GM06990 (cell line): ENCODE measurements around the gene CUTC.

Experiments
- DNase-seq: peaks from one replicate; pipeline ENCODE4 v3.0.0-alpha.2; 2011; ENCODE audit not compliant: insufficient read length; ENCODE audit errors: extremely low read depth
- H3K27me3 ChIP-seq: replicated peaks from 2 replicates; pipeline ENCODE4 v1.6.0; 2011; ENCODE audit warnings: low read length; ENCODE audit not compliant: control insufficient read depth, insufficient read depth
- H3K36me3 ChIP-seq: 2 replicates; pipeline ENCODE4 v1.5.1; 2011; ENCODE audit warnings: low read length; ENCODE audit not compliant: control insufficient read depth, insufficient read depth
- H3K4me3 ChIP-seq: replicated peaks from 2 replicates; pipeline ENCODE4 v1.5.1; 2011; ENCODE audit warnings: low read depth, mild to moderate bottlenecking, control low read depth, low read length
- CTCF ChIP-seq: IDR thresholded peaks from 2 replicates; pipeline ENCODE4 v1.5.1; 2011; ENCODE audit warnings: low read length, control low read depth, mild to moderate bottlenecking, inconsistent platforms; ENCODE audit not compliant: insufficient read depth, poor library complexity, severe bottlenecking

Gene CUTC

GRCh38 chr10:99787311-99787710, 55.3 kb downstream of the CUTC start:
- TF ChIP-seq CTCF = no peak
- no peak for DNase-seq
- Histone ChIP-seq H3K36me3 (no peaks in the 10 kb centered on the region), H3K4me3 (no peak overlapping the region), H3K27me3 (no peaks in the 10 kb centered on the region)

DNA sequence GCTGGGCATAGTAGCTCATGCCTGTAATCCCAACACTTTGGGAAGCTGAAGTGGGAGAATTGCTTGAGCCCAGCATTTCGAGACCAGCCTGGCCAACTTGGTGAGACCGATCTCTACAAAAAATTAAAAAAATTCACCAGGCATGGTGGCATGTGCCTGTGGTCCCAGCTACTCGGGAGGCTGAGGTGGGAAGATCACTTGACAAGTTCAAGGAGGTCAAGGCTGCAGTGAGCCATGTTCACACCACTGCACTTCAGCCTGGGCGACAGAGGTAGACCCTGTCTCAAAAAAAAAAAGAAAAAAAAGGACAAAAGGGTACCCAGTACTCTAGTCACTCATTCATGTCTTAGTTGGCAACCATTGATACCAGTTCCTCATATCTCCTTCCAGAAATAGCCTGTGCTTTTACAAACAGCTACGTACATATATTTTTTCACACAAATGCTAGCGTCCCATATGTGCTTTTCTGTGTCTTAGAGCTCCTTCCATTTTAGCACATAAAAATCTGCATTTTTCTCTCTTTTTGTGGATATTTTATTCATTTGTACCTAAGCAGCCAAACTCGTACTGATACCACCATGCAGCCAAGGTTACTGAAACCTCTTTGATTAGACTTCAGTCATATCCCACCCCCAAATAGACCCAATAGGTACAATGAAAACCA, 55.9 kb downstream of the CUTC start:
- no peak for DNase-seq
- no peak for TF ChIP-seq CTCF
- H3K4me3 ChIP-seq = no peak overlapping the region
- H3K36me3 ChIP-seq = no peaks in the 10 kb centered on the region
- no peaks in the 10 kb centered on the region for H3K27me3 ChIP-seq

DNA sequence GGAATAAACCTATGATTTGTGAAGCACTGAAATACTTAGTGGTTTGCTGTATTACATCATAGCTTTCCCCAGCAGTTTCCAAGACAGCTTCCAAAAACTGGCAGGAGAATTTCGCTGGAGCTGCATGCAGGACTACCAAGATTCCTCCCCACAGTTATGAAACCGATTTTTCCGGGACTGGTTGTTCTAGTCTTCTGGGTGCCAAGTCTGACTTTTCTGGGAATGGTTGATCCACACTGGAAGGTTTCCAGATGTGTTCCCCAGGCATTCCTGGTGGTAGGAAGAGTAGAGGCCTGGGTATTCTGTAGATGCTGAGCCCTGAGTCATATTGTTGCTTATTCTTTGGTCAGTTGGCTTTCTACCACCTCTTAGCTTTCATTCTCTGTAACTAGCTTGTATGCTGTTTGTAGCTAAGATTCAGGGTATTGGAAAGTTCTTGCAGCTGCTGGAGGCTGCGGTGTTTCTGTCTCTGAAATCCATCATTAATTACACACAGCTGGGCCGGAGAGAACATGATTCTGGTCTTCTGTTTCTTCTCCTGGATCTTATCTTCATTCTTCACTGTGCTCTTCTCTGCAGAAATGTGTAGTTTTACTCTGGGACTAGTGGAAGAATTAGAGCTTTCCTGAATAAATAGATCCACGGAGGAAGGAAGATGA, 56.7 kb downstream of the CUTC start:
- Histone ChIP-seq H3K27me3 (no peaks in the 10 kb centered on the region), H3K36me3 (no peaks in the 10 kb centered on the region), H3K4me3 (no peak overlapping the region)
- no peak for TF ChIP-seq CTCF
- DNase-seq = no peak

GRCh38 chr10:99791831-99792230, 59.8 kb downstream of the CUTC start:
- no peaks in the 10 kb centered on the region for H3K36me3 ChIP-seq
- H3K4me3 ChIP-seq = no peak overlapping the region
- DNase-seq = no peak
- no peak for TF ChIP-seq CTCF
- H3K27me3 ChIP-seq = no peaks in the 10 kb centered on the region

DNA sequence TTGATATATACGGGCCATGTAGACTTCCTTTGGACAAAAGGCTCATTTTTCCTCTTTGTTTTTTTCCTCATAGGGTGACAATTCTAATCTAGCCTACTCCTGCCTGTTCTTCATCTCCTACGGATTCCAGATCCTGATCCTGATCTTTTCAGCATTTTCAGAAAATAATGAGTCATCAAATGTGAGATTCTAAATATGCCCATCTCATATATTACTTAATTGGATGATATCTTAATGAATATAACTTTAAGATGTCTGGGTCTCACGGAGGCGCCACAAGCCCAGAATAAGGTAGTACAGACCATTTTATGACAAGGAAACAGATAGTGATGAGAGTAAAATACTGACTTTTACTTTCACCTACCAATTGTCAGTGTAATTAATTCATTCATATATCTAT, 61.8 kb downstream of the CUTC start:
- DNase-seq = no peak
- Histone ChIP-seq H3K27me3 (no peaks in the 10 kb centered on the region), H3K4me3 (no peak overlapping the region), H3K36me3 (no peaks in the 10 kb centered on the region)
- no peak for TF ChIP-seq CTCF
